Transverse colon (tissue), 4 donors: ENCODE results near the gene KCNAB2. TPM values are rescaled to one million over a fixed set of nuclear protein-coding genes. Genes with fewer than 3 reads are reported as not detected.

Experiments
- DNase-seq: peaks from one replicate; pipeline ENCODE4 v3.0.0-alpha.2; 2019
- H3K27ac ChIP-seq, 4 donors: fragments of 200-600 bp; sonication (generic); 2 replicates each; pipeline ENCODE4 v1.5.1; 2016 to 2018; ENCODE audit warnings: inconsistent platforms in 4 of 4
- H3K27me3 ChIP-seq: fragments of 200-600 bp; sonication (generic); 2 replicates; pipeline ENCODE4 v1.5.1; 2017; ENCODE audit warnings: inconsistent platforms
- H3K36me3 ChIP-seq, 4 donors: fragments of 200-600 bp; sonication (generic); 2 replicates each; pipeline ENCODE4 v1.5.1; 2017 to 2019; ENCODE audit warnings: inconsistent platforms in 4 of 4
- H3K4me1 ChIP-seq, 4 donors: fragments of 200-600 bp; sonication (generic); 2 replicates each; pipeline ENCODE4 v1.5.1; 2017 to 2020; ENCODE audit warnings: inconsistent platforms in 4 of 4
- H3K4me3 ChIP-seq, 4 donors: fragments of 200-600 bp; sonication (generic); 1 replicate in 1 of 4; 2 replicates in 3 of 4; pipeline versions ENCODE4 v1.5.1 to v1.6.1; 2017 to 2019; ENCODE audit warnings: inconsistent platforms in 4 of 4
- H3K9me3 ChIP-seq, 2 donors: fragments of 200-600 bp; sonication (generic); 2 replicates each; pipeline ENCODE4 v1.5.1; 2017 to 2019; ENCODE audit warnings: inconsistent platforms in 2 of 2
- EP300 ChIP-seq: sonication (generic); formaldehyde crosslinking; IDR thresholded peaks from one replicate; pipeline ENCODE4 v1.6.1; 2017; ENCODE audit warnings: antibody characterized with exemption, low read depth
- POLR2A ChIP-seq: fragments of 450-650 bp; IDR thresholded peaks from one replicate; pipeline ENCODE4 v1.6.1; 2016; ENCODE audit warnings: antibody characterized with exemption, mild to moderate bottlenecking, moderate library complexity
- POLR2AphosphoS5 ChIP-seq, 3 donors: sonication (generic); formaldehyde crosslinking; IDR thresholded peaks; one replicate each; pipeline ENCODE4 v1.6.1; 2016; ENCODE audit warnings: antibody characterized with exemption in 3 of 3
- WGBS, 2 donors: methylation state at CpG; one replicate each; pipeline ENCODE4 v1.1.5; 2018; ENCODE audit warnings: low coverage in 1 of 2; 5-methylcytosine and 5-hydroxymethylcytosine counted together
- in situ Hi-C, 4 donors: fragments of 200-750 bp; cut with MboI; loops; one replicate each; pipeline versions ENCODE4 v1.15.0 to v1.15.1; 2017; ENCODE audit warnings: low sequenced_read_pairs in 3 of 4, low pct_ligation_motif_present in 1 of 4, low pct_unique_long_range_greater_than_20kb in 1 of 4
- intact Hi-C: fragments of 100-400 bp; cut with DNase I; formaldehyde crosslinking; loops from one replicate; pipeline ENCODE4 v1.15.1; 2023; ENCODE audit warnings: low total_unique reads
- total RNA-seq, 4 donors: library from RNA; depleted of rRNA; stranded (reverse); fragments of >200 nt; gene quantifications; one replicate each; pipeline ENCODE4 v1.1.0, GENCODE V29; 2016
- TF ChIP-seq, protein P1 (sequence below), 5 experiments: fragments of 200-600 bp in 3 of 5; fragments of 450-650 bp in 2 of 5; sonication (generic) in 3 of 5; IDR thresholded peaks; 1 replicate in 2 of 5; 2 replicates in 3 of 5; pipeline ENCODE4 v1.5.1; 2016 to 2017; ENCODE audit warnings: antibody characterized with exemption in 5 of 5, inconsistent platforms in 3 of 5, mild to moderate bottlenecking in 2 of 5, moderate library complexity in 1 of 5

Gene KCNAB2
- total RNA-seq, 4 donors from 2014 or later, result 1.00 to 25.4 (median 7.9) TPM

DNA sequence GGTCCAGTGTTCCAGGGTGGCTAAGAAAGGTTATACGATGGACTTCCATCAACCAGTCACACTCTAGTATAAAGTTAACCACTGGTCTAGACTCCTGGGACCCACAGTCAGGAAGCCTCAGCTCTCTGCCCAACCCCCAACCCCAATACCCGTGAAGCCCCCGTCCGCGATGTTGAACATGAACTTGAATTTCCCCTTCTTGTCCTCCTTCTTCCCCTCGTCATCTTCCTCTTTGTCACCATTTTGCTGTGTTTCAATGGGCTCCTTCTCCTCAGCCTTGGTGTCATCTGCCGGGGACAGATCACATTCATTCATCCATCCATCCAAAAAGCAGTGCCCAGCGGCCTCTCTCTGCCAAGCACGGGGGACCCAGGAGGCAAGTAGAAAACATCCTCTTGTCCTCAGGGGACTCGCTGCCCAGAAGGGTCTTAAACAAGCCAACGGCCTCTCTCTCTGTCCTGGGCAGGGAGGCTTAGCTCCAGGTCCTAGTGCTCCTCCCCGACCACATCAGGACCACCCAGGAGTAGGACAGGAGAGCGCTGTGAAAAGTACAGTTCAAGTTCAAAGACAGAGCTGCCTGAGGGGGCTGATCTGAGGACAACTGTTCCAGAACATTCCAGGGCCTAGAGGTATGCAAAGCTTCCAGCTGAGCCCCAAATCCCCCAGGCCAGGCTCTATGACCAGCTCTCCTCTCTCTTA, 66.5 kb downstream of the KCNAB2 start:
- TF ChIP-seq EP300 (no peak), POLR2AphosphoS5 (IDR thresholded peaks at IDR 0.05) (no peak), POLR2A (no peak)
- TF ChIP-seq, protein P1, sequence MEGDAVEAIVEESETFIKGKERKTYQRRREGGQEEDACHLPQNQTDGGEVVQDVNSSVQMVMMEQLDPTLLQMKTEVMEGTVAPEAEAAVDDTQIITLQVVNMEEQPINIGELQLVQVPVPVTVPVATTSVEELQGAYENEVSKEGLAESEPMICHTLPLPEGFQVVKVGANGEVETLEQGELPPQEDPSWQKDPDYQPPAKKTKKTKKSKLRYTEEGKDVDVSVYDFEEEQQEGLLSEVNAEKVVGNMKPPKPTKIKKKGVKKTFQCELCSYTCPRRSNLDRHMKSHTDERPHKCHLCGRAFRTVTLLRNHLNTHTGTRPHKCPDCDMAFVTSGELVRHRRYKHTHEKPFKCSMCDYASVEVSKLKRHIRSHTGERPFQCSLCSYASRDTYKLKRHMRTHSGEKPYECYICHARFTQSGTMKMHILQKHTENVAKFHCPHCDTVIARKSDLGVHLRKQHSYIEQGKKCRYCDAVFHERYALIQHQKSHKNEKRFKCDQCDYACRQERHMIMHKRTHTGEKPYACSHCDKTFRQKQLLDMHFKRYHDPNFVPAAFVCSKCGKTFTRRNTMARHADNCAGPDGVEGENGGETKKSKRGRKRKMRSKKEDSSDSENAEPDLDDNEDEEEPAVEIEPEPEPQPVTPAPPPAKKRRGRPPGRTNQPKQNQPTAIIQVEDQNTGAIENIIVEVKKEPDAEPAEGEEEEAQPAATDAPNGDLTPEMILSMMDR (IDR thresholded peaks at IDR 0.05), result no peak
- no peak for DNase-seq
- Histone ChIP-seq H3K4me3 (no peak overlapping the region), H3K27me3 (no peaks in the 10 kb centered on the region), H3K36me3 (no peaks in the 10 kb centered on the region), H3K4me1 (no peaks in the 10 kb centered on the region), H3K27ac (no peak overlapping the region), H3K9me3 (peaks cover 0 to 1% of the 10 kb centered on the region in 2 donors)
- 78 to 82% methylated on average over 3 to 13 of the region's 13 CpGs for WGBS, 2 donors
- intact Hi-C loops, result no loop called here
- in situ Hi-C loops, result no loop called here

DNA sequence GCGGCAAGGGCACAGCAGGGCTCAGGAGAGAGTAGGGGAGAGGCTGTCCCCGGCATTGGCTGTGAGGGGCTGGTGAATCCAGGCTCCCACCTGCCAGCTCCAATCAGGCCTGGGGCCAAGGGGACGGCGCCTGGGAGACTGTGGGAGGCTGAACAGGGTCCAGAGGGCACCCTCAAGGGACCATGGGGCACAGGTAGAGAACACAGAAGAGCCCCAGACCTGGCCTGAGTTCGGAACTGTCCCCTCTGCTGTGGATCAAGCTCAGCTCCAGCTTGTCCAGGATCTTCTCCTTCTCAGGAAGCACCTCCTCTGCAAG, 67.0 kb downstream of the KCNAB2 start:
- Histone ChIP-seq H3K27ac (no peak overlapping the region), H3K4me3 (no peak overlapping the region), H3K27me3 (no peaks in the 10 kb centered on the region), H3K36me3 (no peaks in the 10 kb centered on the region), H3K4me1 (no peaks in the 10 kb centered on the region), H3K9me3 (peaks cover 0 to 5% of the 10 kb centered on the region in 2 donors)
- no peak for DNase-seq
- intact Hi-C loops (no loop called here), in situ Hi-C loops (no loop called here)
- TF ChIP-seq EP300 (no peak), POLR2A (no peak), POLR2AphosphoS5 (IDR thresholded peaks at IDR 0.05) (no peak)
- TF ChIP-seq, protein P1 (IDR thresholded peaks at IDR 0.05), result no peak
- 76% methylated on average over 5 of the region's 5 CpGs; no CpG with 5 or more reads in 1 of the 2 donors for WGBS, 2 donors

DNA sequence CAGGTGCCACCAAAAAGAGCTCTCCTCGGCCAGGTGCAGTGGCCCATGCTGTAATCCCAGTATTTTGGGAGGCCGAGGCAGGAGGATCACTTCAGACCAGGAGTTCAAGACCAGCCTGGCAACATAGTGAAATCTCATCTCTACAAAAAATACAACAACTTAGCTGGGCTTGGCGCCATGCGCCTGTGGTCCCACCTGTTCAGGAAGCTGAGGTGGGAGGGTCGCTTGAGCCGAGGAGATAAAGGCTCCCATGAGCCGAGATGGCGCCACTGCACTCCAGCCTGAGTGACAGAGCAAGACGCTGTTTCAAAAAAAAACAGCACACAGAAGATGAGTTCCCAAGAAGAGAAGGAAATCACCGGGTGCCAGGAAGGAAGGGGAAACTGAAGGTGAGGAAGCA, 67.4 kb downstream of the KCNAB2 start:
- no peaks in the 10 kb centered on the region for H3K36me3 ChIP-seq
- no peak overlapping the region for H3K27ac ChIP-seq
- intact Hi-C loops, result no loop called here
- no peaks in the 10 kb centered on the region for H3K27me3 ChIP-seq
- H3K4me3 ChIP-seq, result no peak overlapping the region
- no peak for TF ChIP-seq POLR2A
- TF ChIP-seq, protein P1 (IDR thresholded peaks at IDR 0.05), result no peak
- TF ChIP-seq POLR2AphosphoS5 (IDR thresholded peaks at IDR 0.05), result no peak
- TF ChIP-seq EP300, result no peak
- H3K4me1 ChIP-seq, result no peaks in the 10 kb centered on the region
- no peak for DNase-seq
- 49% methylated on average over 10 of the region's 10 CpGs; no CpG with 5 or more reads in 1 of the 2 donors for whole genome bisulfite sequencing, 2 donors
- in situ Hi-C loops, result no loop called here
- H3K9me3 ChIP-seq, result peaks cover 0 to 5% of the 10 kb centered on the region in 2 donors

DNA sequence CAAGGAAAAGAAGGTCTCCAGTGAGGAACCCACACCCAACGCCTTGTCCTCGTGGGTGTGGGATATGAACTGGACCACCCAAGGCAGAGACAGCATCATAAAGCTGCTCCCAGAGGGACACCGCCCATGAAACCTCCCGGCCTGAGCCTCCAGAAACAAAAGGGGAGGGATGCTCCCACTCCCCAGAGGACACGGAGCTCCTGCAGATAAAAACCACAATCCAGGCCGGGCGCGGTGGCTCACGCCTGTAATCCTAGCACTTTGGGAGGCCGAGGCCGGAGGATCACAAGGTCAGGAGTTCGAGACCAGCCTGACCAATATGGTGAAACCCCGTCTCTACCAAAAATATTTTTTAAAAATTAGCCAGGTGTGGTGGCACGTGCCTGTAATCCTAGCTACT, 68.1 kb downstream of the KCNAB2 start:
- in situ Hi-C loops, result no loop called here
- TF ChIP-seq EP300 (no peak), POLR2A (no peak), POLR2AphosphoS5 (IDR thresholded peaks at IDR 0.05) (no peak)
- TF ChIP-seq, protein P1 (IDR thresholded peaks at IDR 0.05), result no peak
- intact Hi-C loops, result no loop called here
- H3K27me3 ChIP-seq, result no peaks in the 10 kb centered on the region
- no peak overlapping the region for H3K27ac ChIP-seq
- H3K4me3 ChIP-seq, result no peak overlapping the region
- H3K36me3 ChIP-seq, result no peaks in the 10 kb centered on the region
- 84 to 87% methylated on average over 10 to 14 of the region's 14 CpGs for WGBS, 2 donors
- H3K4me1 ChIP-seq, result no peaks in the 10 kb centered on the region
- peaks cover 0 to 5% of the 10 kb centered on the region in 2 donors for H3K9me3 ChIP-seq
- DNase-seq, result no peak
